ENCODE measurements around the gene ZDHHC7. TPM values are rescaled to one million over a fixed set of nuclear protein-coding genes. Genes with fewer than 3 reads are reported as not detected.

Gene ZDHHC7
- total RNA-seq, 1 donor from 2014 or later: 53.4 TPM

DNA sequence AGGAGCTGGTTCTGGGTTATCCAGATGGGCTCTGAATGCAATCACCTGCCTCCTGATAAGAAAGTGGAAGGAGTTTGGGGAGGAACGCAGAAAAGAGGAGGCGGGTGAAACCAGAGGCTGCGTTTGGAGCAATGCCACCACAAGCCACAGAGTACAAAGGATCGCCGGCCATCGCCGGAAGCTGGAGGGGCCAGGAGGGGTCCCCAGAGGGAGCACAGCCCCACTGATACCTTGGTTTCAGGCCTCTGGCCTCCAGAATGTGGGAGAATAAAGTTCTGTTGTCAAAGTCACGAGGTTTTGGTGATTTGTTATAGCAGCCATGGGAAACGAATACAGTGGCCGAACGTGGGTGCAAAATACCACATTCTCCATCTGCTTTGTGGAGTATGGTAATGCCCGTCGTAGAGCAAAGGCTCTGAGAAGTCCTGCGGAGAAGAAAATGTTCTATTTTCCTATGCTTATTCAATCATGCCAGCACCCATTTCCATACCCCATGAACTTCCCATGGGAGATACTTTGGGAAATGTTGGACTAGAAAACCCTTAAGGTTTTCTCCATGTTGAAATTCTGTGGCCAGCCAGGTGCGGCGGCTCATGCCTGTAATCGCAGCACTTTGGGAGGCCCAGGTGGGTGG lies 51.4 kb downstream of the ZDHHC7 start:
- TF ChIP-seq CTCF (IDR thresholded peaks at IDR 0.05; ENCODE audit: insufficient read depth, low read length, poor library complexity, severe bottlenecking): no peak
- Histone ChIP-seq H3K4me3 (ENCODE audit: low read depth, low read length) (no peak overlapping the region), H3K36me3 (ENCODE audit: control insufficient read depth, insufficient read depth, low read length) (no peaks in the 10 kb centered on the region), H3K27me3 (ENCODE audit: control insufficient read depth, insufficient read depth, low read length) (peaks cover 12% of the 10 kb centered on the region)
- no peak for DNase-seq (ENCODE audit: low read depth)

DNA sequence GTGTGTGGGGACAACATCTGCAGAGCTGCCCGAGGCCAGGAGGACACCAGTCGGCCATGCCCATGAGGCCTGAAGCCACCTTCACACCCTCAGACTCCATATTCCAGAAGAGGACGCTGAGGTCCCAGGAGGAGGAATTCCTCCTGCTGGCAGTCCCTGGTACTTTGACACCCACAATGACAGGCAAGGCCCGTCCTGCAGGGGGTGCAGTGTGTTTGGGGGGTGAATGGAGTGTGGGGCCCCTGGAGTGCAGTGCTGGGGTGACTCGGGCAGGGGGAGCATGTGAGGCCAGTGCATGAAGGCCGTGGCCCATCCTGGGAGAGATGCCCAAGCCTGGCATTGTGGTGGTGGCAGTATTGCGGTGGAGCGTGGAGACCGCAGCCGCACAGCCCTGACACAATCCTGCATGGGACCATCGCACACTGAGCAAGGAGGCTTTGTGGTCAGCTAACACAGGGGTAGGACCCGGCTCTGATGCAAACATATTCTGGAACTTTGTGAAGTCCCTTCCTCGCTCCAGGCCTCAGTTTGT lies 52.2 kb downstream of the ZDHHC7 start:
- TF ChIP-seq CTCF (IDR thresholded peaks at IDR 0.05; ENCODE audit: insufficient read depth, low read length, poor library complexity, severe bottlenecking): peak; percentile 38
- DNase-seq (ENCODE audit: low read depth): no peak
- H3K4me3 ChIP-seq (ENCODE audit: low read depth, low read length): no peak overlapping the region
- no peaks in the 10 kb centered on the region for H3K36me3 ChIP-seq (ENCODE audit: control insufficient read depth, insufficient read depth, low read length)
- peaks cover 10% of the 10 kb centered on the region for H3K27me3 ChIP-seq (ENCODE audit: control insufficient read depth, insufficient read depth, low read length)

GRCh38 chr16:84957792-84958191 lies 53.5 kb downstream of the ZDHHC7 start:
- no peaks in the 10 kb centered on the region for H3K36me3 ChIP-seq (ENCODE audit: control insufficient read depth, insufficient read depth, low read length)
- no peak for TF ChIP-seq CTCF (IDR thresholded peaks at IDR 0.05; ENCODE audit: insufficient read depth, low read length, poor library complexity, severe bottlenecking)
- DNase-seq (ENCODE audit: low read depth): no peak
- H3K27me3 ChIP-seq (ENCODE audit: control insufficient read depth, insufficient read depth, low read length): peaks cover 2% of the 10 kb centered on the region
- no peak overlapping the region for H3K4me3 ChIP-seq (ENCODE audit: low read depth, low read length)

DNA sequence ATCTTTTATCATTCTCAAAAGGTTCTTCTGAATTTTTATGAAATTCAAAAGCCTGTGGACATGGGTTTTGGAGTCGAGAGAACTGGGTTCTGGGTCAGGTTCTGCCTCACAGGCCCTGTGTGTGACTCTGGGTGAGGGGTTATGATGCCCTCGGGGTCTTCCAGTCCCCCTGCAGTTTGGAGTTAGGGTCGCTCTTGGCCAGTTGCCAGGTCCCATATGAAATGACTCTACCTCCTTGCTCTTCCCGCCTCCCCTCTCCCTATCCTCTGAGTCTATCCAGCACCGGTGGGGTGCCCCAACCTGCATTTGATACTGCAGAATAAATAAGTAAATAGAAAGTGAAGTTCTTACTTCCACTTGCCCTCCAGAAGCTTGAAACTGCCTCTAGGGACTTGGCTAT lies 54.1 kb downstream of the ZDHHC7 start:
- no peak for DNase-seq (ENCODE audit: low read depth)
- TF ChIP-seq CTCF (IDR thresholded peaks at IDR 0.05; ENCODE audit: insufficient read depth, low read length, poor library complexity, severe bottlenecking): no peak
- Histone ChIP-seq H3K4me3 (ENCODE audit: low read depth, low read length) (no peak overlapping the region), H3K36me3 (ENCODE audit: control insufficient read depth, insufficient read depth, low read length) (no peaks in the 10 kb centered on the region), H3K27me3 (ENCODE audit: control insufficient read depth, insufficient read depth, low read length) (no peaks in the 10 kb centered on the region)

DNA sequence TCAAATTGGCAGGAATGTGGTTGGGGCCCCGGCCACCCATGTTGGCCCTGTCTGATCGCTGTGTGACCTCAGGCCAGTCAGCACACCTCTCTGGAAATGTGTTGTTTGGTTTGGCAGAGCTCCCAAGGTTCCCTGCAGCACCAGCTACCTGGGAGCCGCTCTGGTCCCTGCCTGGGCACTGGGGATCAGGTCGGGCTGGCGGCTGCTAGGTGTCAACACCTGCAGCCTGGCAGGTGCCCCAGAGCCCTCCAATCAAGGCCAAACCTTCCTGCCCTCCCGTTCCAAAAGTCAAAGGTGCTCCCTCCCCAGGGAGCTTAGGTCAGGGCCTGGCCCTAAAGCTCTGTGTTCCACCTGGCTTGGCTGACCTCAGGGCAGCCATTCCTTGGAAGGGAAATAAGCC lies 55.9 kb downstream of the ZDHHC7 start:
- no peak for TF ChIP-seq CTCF (IDR thresholded peaks at IDR 0.05; ENCODE audit: insufficient read depth, low read length, poor library complexity, severe bottlenecking)
- no peaks in the 10 kb centered on the region for H3K27me3 ChIP-seq (ENCODE audit: control insufficient read depth, insufficient read depth, low read length)
- H3K4me3 ChIP-seq (ENCODE audit: low read depth, low read length): no peak overlapping the region
- no peak for DNase-seq (ENCODE audit: low read depth)
- no peaks in the 10 kb centered on the region for H3K36me3 ChIP-seq (ENCODE audit: control insufficient read depth, insufficient read depth, low read length)

GRCh38 chr16:84953190-84953746 lies 58.1 kb downstream of the ZDHHC7 start:
- Histone ChIP-seq H3K4me3 (ENCODE audit: low read depth, low read length) (no peak overlapping the region), H3K36me3 (ENCODE audit: control insufficient read depth, insufficient read depth, low read length) (no peaks in the 10 kb centered on the region), H3K27me3 (ENCODE audit: control insufficient read depth, insufficient read depth, low read length) (no peaks in the 10 kb centered on the region)
- DNase-seq (ENCODE audit: low read depth): no peak
- no peak for TF ChIP-seq CTCF (IDR thresholded peaks at IDR 0.05; ENCODE audit: insufficient read depth, low read length, poor library complexity, severe bottlenecking)

All from kidney epithelial cell (primary cell).